GM12874 (cell line): Measurements from ENCODE around the gene PUS7L.
A peak's percentile ranks its signal among the peaks of the same experiment; 100 is the strongest.

Experiments used
- TF ChIP-seq, protein P1 (sequence below): IDR thresholded peaks from 2 replicates; pipeline ENCODE4 v1.5.1; 2011; ENCODE audit warnings: low read depth, mild to moderate bottlenecking, control low read depth, low read length, moderate library complexity; ENCODE audit not compliant: insufficient read depth

PUS7L gene

GRCh38 chr12:43676183-43676813 is 82.3 kb downstream of the PUS7L start:
- TF ChIP-seq, protein P1, sequence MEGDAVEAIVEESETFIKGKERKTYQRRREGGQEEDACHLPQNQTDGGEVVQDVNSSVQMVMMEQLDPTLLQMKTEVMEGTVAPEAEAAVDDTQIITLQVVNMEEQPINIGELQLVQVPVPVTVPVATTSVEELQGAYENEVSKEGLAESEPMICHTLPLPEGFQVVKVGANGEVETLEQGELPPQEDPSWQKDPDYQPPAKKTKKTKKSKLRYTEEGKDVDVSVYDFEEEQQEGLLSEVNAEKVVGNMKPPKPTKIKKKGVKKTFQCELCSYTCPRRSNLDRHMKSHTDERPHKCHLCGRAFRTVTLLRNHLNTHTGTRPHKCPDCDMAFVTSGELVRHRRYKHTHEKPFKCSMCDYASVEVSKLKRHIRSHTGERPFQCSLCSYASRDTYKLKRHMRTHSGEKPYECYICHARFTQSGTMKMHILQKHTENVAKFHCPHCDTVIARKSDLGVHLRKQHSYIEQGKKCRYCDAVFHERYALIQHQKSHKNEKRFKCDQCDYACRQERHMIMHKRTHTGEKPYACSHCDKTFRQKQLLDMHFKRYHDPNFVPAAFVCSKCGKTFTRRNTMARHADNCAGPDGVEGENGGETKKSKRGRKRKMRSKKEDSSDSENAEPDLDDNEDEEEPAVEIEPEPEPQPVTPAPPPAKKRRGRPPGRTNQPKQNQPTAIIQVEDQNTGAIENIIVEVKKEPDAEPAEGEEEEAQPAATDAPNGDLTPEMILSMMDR = peak; percentile 80

DNA sequence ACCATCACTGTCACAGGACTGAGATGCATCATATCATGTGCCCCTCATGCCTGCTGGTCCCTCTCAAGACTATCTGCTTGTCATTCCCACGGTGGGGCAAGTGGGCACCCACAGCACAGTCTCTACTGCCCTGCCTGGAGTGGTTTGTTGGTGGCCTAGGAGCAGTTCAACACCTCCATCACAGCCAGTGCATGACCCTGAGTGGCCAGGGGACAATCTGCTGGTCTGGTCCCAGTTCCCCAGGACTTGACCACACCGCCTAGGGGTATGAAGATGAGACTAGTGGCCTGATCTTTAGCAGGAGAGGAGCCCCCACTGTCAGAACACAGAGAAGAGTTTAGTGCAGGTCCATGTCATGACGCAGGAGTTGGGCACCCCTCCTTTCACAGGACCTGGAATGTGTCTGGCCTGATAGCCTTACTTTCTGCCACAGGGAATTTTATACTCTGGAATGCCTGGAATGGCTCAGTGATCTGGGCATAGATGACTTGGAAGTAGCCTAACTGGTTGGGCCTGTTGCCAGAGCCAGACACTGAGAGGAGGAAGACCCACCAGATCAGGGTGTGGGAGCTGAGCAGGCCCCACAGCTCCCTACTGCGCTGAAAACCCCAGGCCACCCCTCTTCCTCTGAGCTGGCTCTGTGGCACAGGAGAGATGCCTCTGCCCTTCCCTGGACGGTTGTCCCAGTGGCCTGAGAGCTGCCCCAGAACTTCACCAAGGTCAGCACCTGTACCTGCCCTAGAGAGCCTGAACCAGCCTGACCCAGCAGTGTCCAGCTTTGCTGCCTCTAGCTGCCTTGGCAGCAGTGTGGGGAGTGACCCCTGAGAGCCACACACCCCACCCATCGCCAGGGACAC is 83.3 kb downstream of the PUS7L start:
- TF ChIP-seq, protein P1 = no peak

DNA sequence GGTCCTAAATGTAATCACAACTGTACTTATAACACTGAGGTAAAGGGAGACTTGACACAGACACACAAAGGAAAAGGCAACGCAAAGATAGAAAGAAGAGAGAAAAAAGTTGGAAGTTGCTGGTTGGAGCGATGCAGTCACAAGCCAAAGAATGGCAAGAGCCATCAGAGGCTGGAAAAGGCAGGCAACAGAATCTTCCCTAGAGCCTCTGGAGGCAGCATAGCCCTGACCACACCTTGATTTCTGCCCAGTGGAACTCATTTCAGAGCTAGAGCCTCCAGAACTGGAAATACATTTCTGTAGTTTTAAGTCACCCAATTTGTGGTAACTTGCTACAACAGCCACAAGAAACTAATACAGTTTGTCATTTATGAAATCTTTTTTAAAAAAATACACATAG is 89.2 kb downstream of the PUS7L start:
- TF ChIP-seq, protein P1 = no peak
